ENCODE data around the gene TBC1D30. TPM values are rescaled to one million over a fixed set of nuclear protein-coding genes. Genes with fewer than 3 reads are reported as not detected.

Gene TBC1D30
- total and polyA plus RNA-seq, 9 of the 15 experiments (the other 6 are each of a cell fraction or from before 2014, with no cell fraction given): 0.07 to 0.55 (median 0.20) TPM; not detected in 1

Other genes with a start within 250 kb of the TBC1D30 start
- 13.4 and 14.0 TPM in 2 replicates for gene RASSF3, start 214.2 kb upstream of the TBC1D30 start, total RNA-seq (2014; rRNA removed)
- gene RASSF3, start 214.2 kb upstream of the TBC1D30 start, total RNA-seq (2014; rRNA removed; fragmentation: Illumina TruSeq; extraction: Trizol): 20.2 and 23.5 TPM in 2 replicates
- 20.9 and 22.4 TPM in 2 replicates for gene RASSF3, start 214.2 kb upstream of the TBC1D30 start, total RNA-seq (2015; rRNA removed; fragmentation: Illumina TruSeq; extraction: Trizol)
- 35.9 and 39.2 TPM in 2 replicates for gene RASSF3, start 214.2 kb upstream of the TBC1D30 start, total RNA-seq (2021)
- 19.9 and 28.7 TPM in 2 replicates for gene RASSF3, start 214.2 kb upstream of the TBC1D30 start, polyA plus RNA-seq (2011; rRNA removed)
- 22.6 and 23.4 TPM in 2 replicates for gene RASSF3, start 214.2 kb upstream of the TBC1D30 start, polyA plus RNA-seq (2014; fragmentation: Illumina TruSeq; extraction: Trizol)
- 1 to 10 TPM; 3.7 to 4.3 TPM for gene RASSF3, start 214.2 kb upstream of the TBC1D30 start, polyA plus RNA-seq (2014; fragmentation: Nextera tagmentation; extraction: Ambion mirVana)
- 18.9 and 19.1 TPM in 2 replicates for gene RASSF3, start 214.2 kb upstream of the TBC1D30 start, polyA plus RNA-seq (2014; rRNA removed)
- 11.5 and 14.9 TPM in 2 replicates for gene GNS, start 65.2 kb upstream of the TBC1D30 start, total RNA-seq (2014; rRNA removed)
- gene GNS, start 65.2 kb upstream of the TBC1D30 start, total RNA-seq (2014; rRNA removed; fragmentation: Illumina TruSeq; extraction: Trizol): 22.5 and 23.8 TPM in 2 replicates
- gene GNS, start 65.2 kb upstream of the TBC1D30 start, total RNA-seq (2015; rRNA removed; fragmentation: Illumina TruSeq; extraction: Trizol): 26.0 and 26.9 TPM in 2 replicates
- 20.7 and 21.4 TPM in 2 replicates for gene GNS, start 65.2 kb upstream of the TBC1D30 start, total RNA-seq (2021)
- 30.3 and 31.0 TPM in 2 replicates for gene GNS, start 65.2 kb upstream of the TBC1D30 start, polyA plus RNA-seq (2011; rRNA removed)
- gene GNS, start 65.2 kb upstream of the TBC1D30 start, polyA plus RNA-seq (2014; fragmentation: Illumina TruSeq; extraction: Trizol): 17.1 and 18.9 TPM in 2 replicates
- 1 to 10 TPM; 4.6 to 5.0 TPM for gene GNS, start 65.2 kb upstream of the TBC1D30 start, polyA plus RNA-seq (2014; fragmentation: Nextera tagmentation; extraction: Ambion mirVana)
- 9.1 and 10.2 TPM in 2 replicates for gene GNS, start 65.2 kb upstream of the TBC1D30 start, polyA plus RNA-seq (2014; rRNA removed)